Keratinocyte (primary cell): ENCODE data around the gene LSM3.

Experiments
- CTCF ChIP-seq, 3 experiments: IDR thresholded peaks in 1 of 3; conservative IDR thresholded peaks in 1 of 3; optimal IDR thresholded peaks in 1 of 3; 2 replicates in 2 of 3; 3 replicates in 1 of 3; pipeline versions ENCODE3 to v1.5.1; 2011; ENCODE audit warnings: low read length in 3 of 3, mild to moderate bottlenecking in 3 of 3, moderate library complexity in 2 of 3, control low read depth in 1 of 3, inconsistent platforms in 1 of 3; ENCODE audit not compliant: insufficient read depth in 2 of 3; ENCODE audit errors: extremely low read depth in 1 of 3
- EZH2 ChIP-seq: IDR thresholded peaks from one replicate; pipeline ENCODE4 v1.6.1; 2012; ENCODE audit warnings: inconsistent platforms, mild to moderate bottlenecking, low read length, moderate library complexity

- TF ChIP-seq CTCF (optimal IDR thresholded peaks at IDR 0.05 in 1 of 3, IDR thresholded peaks at IDR 0.05 in 1 of 3, conservative IDR thresholded peaks at IDR 0.05 in 1 of 3; ENCODE audit: extremely low read depth in 1 of 3, insufficient read depth in 2 of 3, low read length in 3 of 3) (no peak), EZH2 (no peak)
Measured at GRCh38 chr3:14246414-14246813, 67.8 kb downstream of the LSM3 start.
